Measurements from ENCODE around the gene ABCA1.

Gene ABCA1

GRCh38 chr9:104805441-104805840 lies 122.5 kb downstream of the ABCA1 start:
- no peak for DNase-seq (ENCODE audit: low read depth in 2 of 3, low spot score in 1 of 3)

- no peak for DNase-seq (ENCODE audit: low read depth in 2 of 3, low spot score in 1 of 3)
Measured at GRCh38 chr9:104802906-104803305, 125.0 kb downstream of the ABCA1 start.

GRCh38 chr9:104802110-104802509 lies 125.8 kb downstream of the ABCA1 start:
- no peak for DNase-seq (ENCODE audit: low read depth in 2 of 3, low spot score in 1 of 3)

GRCh38 chr9:104800068-104800785 lies 127.7 kb downstream of the ABCA1 start:
- no peak for DNase-seq (ENCODE audit: low read depth in 2 of 3, low spot score in 1 of 3)

- no peak for DNase-seq (ENCODE audit: low read depth in 2 of 3, low spot score in 1 of 3)
Measured at GRCh38 chr9:104798209-104798995, 129.6 kb downstream of the ABCA1 start.

- no peak for DNase-seq (ENCODE audit: low read depth in 2 of 3, low spot score in 1 of 3)
Measured at GRCh38 chr9:104795857-104796256, 132.1 kb downstream of the ABCA1 start.

GRCh38 chr9:104795082-104795481 lies 132.9 kb downstream of the ABCA1 start:
- no peak for DNase-seq (ENCODE audit: low read depth in 2 of 3, low spot score in 1 of 3)

GRCh38 chr9:104794070-104794469 lies 133.9 kb downstream of the ABCA1 start:
- DNase-seq (ENCODE audit: low read depth in 2 of 3, low spot score in 1 of 3), result no peak

GRCh38 chr9:104788251-104788650 lies 139.7 kb downstream of the ABCA1 start:
- DNase-seq (ENCODE audit: low read depth in 2 of 3, low spot score in 1 of 3), result no peak

GRCh38 chr9:104787306-104788015 lies 140.5 kb downstream of the ABCA1 start:
- DNase-seq (ENCODE audit: low read depth in 2 of 3, low spot score in 1 of 3), result no peak

GRCh38 chr9:104786293-104786692 lies 141.7 kb downstream of the ABCA1 start:
- no peak for DNase-seq (ENCODE audit: low read depth in 2 of 3, low spot score in 1 of 3)

GRCh38 chr9:104784098-104784497 lies 143.9 kb downstream of the ABCA1 start:
- DNase-seq (ENCODE audit: low read depth in 2 of 3, low spot score in 1 of 3), result no peak

GRCh38 chr9:104783588-104783987 lies 144.4 kb downstream of the ABCA1 start:
- DNase-seq (ENCODE audit: low read depth in 2 of 3, low spot score in 1 of 3), result no peak

- DNase-seq (ENCODE audit: low read depth in 2 of 3, low spot score in 1 of 3), result no peak
Measured at GRCh38 chr9:104780796-104781395, 147.1 kb downstream of the ABCA1 start.

- no peak for DNase-seq (ENCODE audit: low read depth in 2 of 3, low spot score in 1 of 3)
Measured at GRCh38 chr9:104779946-104780535, 147.9 kb downstream of the ABCA1 start.

- DNase-seq (ENCODE audit: low read depth in 2 of 3, low spot score in 1 of 3), result no peak
Measured at GRCh38 chr9:104779334-104779733, 148.6 kb downstream of the ABCA1 start.

- no peak for DNase-seq (ENCODE audit: low read depth in 2 of 3, low spot score in 1 of 3)
Measured at GRCh38 chr9:104778802-104779201, 149.2 kb downstream of the ABCA1 start.

GRCh38 chr9:104776797-104777196 lies 151.2 kb downstream of the ABCA1 start:
- no peak for DNase-seq (ENCODE audit: low read depth in 2 of 3, low spot score in 1 of 3)

- DNase-seq (ENCODE audit: low read depth in 2 of 3, low spot score in 1 of 3), result no peak
Measured at GRCh38 chr9:104775976-104776375, 152.0 kb downstream of the ABCA1 start.

- no peak for DNase-seq (ENCODE audit: low read depth in 2 of 3, low spot score in 1 of 3)
Measured at GRCh38 chr9:104775574-104775936, 152.4 kb downstream of the ABCA1 start.

Data from stimulated activated CD4-positive, alpha-beta T cell treated with anti-CD3 and anti-CD28 coated beads, Interleukin-12 subunit alpha, Interleukin-12 subunit beta, amount 100 ng/mL, for 48 hours (primary cell).